SU-DHL-6 (cell line): Measurements from ENCODE around the gene COL1A2.

Experiments
- H2AFZ ChIP-seq: fragments of 200-600 bp; sonication (generic); 2 replicates; pipeline ENCODE4 v1.6.1; 2014; ENCODE audit warnings: low read depth, mild to moderate bottlenecking, moderate library complexity, mixed read lengths, antibody characterized with exemption, low read length; ENCODE audit not compliant: severe bottlenecking
- H3F3A ChIP-seq: fragments of 200-600 bp; shearing (Covaris generic); 2 replicates; pipeline ENCODE4 v1.6.0; 2016; ENCODE audit warnings: antibody characterized with exemption, mild to moderate bottlenecking; ENCODE audit not compliant: insufficient read depth
- H3K27ac ChIP-seq: fragments of 200-600 bp; sonication (generic); 2 replicates; pipeline ENCODE4 v1.5.1; 2016; ENCODE audit warnings: low read depth, mild to moderate bottlenecking, low read length, moderate library complexity, mixed read lengths
- H3K27me3 ChIP-seq: fragments of 200-600 bp; sonication (generic), shearing (Covaris generic); 2 replicates; pipeline ENCODE4 v1.6.0; 2014; ENCODE audit warnings: mild to moderate bottlenecking, low read length
- H3K36me3 ChIP-seq: fragments of 200-600 bp; sonication (generic); 2 replicates; pipeline ENCODE4 v1.6.1; 2014; ENCODE audit warnings: mild to moderate bottlenecking, low read length, mixed read lengths
- H3K4me2 ChIP-seq: fragments of 300-600, 200-600 bp; shearing (Covaris generic), sonication (generic); 2 replicates; pipeline ENCODE4 v1.6.0; 2014; ENCODE audit warnings: low read length, low read depth, mild to moderate bottlenecking; ENCODE audit not compliant: poor library complexity, severe bottlenecking
- H3K4me3 ChIP-seq: fragments of 200-600 bp; sonication (generic); 2 replicates; pipeline ENCODE4 v1.5.1; 2014; ENCODE audit warnings: antibody characterized with exemption, low read length, mild to moderate bottlenecking, mixed read lengths; ENCODE audit not compliant: insufficient read depth, poor library complexity, severe bottlenecking
- H3K79me2 ChIP-seq: fragments of 200-600 bp; sonication (generic); 2 replicates; pipeline ENCODE4 v1.6.1; 2014; ENCODE audit warnings: mild to moderate bottlenecking, low read length, moderate library complexity; ENCODE audit not compliant: insufficient read depth
- H3K9ac ChIP-seq: fragments of 200-600 bp; sonication (generic); 2 replicates; pipeline ENCODE4 v1.7.0; 2014; ENCODE audit warnings: mild to moderate bottlenecking, low read length
- H3K9me2 ChIP-seq: fragments of 200-600 bp; sonication (generic); replicated peaks from 2 replicates; pipeline ENCODE4 v1.6.1; 2014; ENCODE audit warnings: low read length; ENCODE audit not compliant: insufficient read depth
- H3K9me3 ChIP-seq: fragments of 200-600 bp; sonication (generic); 2 replicates; pipeline ENCODE4 v1.6.1; 2014; ENCODE audit warnings: low read length, mixed read lengths; ENCODE audit not compliant: insufficient read depth
- H4K20me1 ChIP-seq: fragments of 200-600 bp; sonication (generic); 2 replicates; pipeline ENCODE4 v1.6.1; 2014; ENCODE audit warnings: low read depth, mild to moderate bottlenecking, antibody characterized with exemption, low read length, moderate library complexity, mixed read lengths
- EZH2phosphoT487 ChIP-seq: fragments of 200-600 bp; sonication (generic), shearing (Covaris generic); conservative IDR thresholded peaks from 2 replicates; pipeline ENCODE4 v1.6.1; 2018; ENCODE audit warnings: mild to moderate bottlenecking, antibody characterized with exemption, low read length, moderate library complexity, mixed read lengths
- TF ChIP-seq, protein P1 (sequence below): fragments of 200-600 bp; sonication (generic); IDR thresholded peaks from one replicate; pipeline ENCODE4 v1.5.1; 2017; ENCODE audit warnings: antibody characterized with exemption, mild to moderate bottlenecking, low read length, moderate library complexity; ENCODE audit not compliant: insufficient read depth, poor library complexity, severe bottlenecking

COL1A2 gene

DNA sequence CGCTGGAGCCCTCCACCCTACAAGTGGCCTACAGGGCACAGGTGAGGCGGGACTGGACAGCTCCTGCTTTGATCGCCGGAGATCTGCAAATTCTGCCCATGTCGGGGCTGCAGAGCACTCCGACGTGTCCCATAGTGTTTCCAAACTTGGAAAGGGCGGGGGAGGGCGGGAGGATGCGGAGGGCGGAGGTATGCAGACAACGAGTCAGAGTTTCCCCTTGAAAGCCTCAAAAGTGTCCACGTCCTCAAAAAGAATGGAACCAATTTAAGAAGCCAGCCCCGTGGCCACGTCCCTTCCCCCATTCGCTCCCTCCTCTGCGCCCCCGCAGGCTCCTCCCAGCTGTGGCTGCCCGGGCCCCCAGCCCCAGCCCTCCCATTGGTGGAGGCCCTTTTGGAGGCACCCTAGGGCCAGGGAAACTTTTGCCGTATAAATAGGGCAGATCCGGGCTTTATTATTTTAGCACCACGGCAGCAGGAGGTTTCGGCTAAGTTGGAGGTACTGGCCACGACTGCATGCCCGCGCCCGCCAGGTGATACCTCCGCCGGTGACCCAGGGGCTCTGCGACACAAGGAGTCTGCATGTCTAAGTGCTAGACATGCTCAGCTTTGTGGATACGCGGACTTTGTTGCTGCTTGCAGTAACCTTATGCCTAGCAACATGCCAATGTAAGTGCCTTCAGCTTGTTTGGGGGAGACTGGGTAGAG, at the start of gene COL1A2:
COL1A2 (plus strand) TSS at position 459 of the 704 bp plus-strand sequence; CDS start at position 596, 137 bp downstream.
- H3K9me3 ChIP-seq = no peaks in the 10 kb centered on the region
- no peak within 1 kb of the TSS for H3K4me3 ChIP-seq

DNA sequence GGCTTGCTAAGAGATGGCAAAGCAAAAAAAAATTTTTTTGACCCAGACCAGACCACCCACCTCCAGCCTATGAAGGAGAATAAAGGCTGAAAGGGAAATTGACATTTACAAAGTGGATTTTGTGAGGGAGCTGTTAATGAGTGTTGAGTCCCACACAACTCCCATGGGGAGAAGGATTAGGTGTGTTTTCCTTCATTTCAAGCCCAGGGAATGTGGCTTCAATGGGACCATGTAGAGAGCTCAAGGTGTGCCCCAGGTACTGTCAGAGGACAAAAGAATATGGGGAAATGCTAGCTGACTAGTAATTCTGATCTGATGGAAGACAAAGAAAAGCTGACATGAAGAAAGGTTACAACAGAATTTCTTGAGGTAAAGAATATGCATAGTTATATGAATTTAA, 48.8 kb upstream of the COL1A2 start:
- Histone ChIP-seq H3K4me3 (no peak overlapping the region), H3K9me2 (no peaks in the 10 kb centered on the region), H3K79me2 (no peaks in the 10 kb centered on the region), H3K4me2 (no peak overlapping the region), H2AFZ (no peak overlapping the region), H3K27me3 (no peaks in the 10 kb centered on the region), H3K9ac (no peak overlapping the region), H3K9me3 (no peaks in the 10 kb centered on the region), H4K20me1 (no peaks in the 10 kb centered on the region), H3K36me3 (no peaks in the 10 kb centered on the region), H3K27ac (no peak overlapping the region), H3F3A (no peaks in the 10 kb centered on the region)
- no peak for TF ChIP-seq EZH2phosphoT487
- TF ChIP-seq, protein P1, sequence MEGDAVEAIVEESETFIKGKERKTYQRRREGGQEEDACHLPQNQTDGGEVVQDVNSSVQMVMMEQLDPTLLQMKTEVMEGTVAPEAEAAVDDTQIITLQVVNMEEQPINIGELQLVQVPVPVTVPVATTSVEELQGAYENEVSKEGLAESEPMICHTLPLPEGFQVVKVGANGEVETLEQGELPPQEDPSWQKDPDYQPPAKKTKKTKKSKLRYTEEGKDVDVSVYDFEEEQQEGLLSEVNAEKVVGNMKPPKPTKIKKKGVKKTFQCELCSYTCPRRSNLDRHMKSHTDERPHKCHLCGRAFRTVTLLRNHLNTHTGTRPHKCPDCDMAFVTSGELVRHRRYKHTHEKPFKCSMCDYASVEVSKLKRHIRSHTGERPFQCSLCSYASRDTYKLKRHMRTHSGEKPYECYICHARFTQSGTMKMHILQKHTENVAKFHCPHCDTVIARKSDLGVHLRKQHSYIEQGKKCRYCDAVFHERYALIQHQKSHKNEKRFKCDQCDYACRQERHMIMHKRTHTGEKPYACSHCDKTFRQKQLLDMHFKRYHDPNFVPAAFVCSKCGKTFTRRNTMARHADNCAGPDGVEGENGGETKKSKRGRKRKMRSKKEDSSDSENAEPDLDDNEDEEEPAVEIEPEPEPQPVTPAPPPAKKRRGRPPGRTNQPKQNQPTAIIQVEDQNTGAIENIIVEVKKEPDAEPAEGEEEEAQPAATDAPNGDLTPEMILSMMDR = no peak

More for the DNA sequence above, at the start of gene COL1A2:
- Histone ChIP-seq H3K4me2 (no peak within 1 kb of the TSS), H3K9ac (no peak within 1 kb of the TSS), H3K79me2 (no peaks in the 10 kb centered on the region), H3K27ac (no peak within 1 kb of the TSS), H2AFZ (no peak within 1 kb of the TSS), H3F3A (no peaks in the 10 kb centered on the region), H3K27me3 (no peaks in the 10 kb centered on the region), H4K20me1 (no peaks in the 10 kb centered on the region; the same call in 1 of the 2 replicates), H3K36me3 (no peaks in the 10 kb centered on the region), H3K9me2 (no peaks in the 10 kb centered on the region)
- TF ChIP-seq EZH2phosphoT487 = no peak
- TF ChIP-seq, protein P1 = no peak

- no peak overlapping the region for H3K4me3 ChIP-seq
- H3K27ac ChIP-seq = no peak overlapping the region
- no peaks in the 10 kb centered on the region for H3K9me2 ChIP-seq
- H3F3A ChIP-seq = no peaks in the 10 kb centered on the region
- no peaks in the 10 kb centered on the region for H4K20me1 ChIP-seq
- no peak overlapping the region for H2AFZ ChIP-seq
- H3K9ac ChIP-seq = no peak overlapping the region
- H3K36me3 ChIP-seq = no peaks in the 10 kb centered on the region
- no peak overlapping the region for H3K4me2 ChIP-seq
- TF ChIP-seq, protein P1 = no peak
- TF ChIP-seq EZH2phosphoT487 = no peak
- H3K27me3 ChIP-seq = no peaks in the 10 kb centered on the region
- no peaks in the 10 kb centered on the region for H3K9me3 ChIP-seq
- H3K79me2 ChIP-seq = no peaks in the 10 kb centered on the region
Measured at GRCh38 chr7:94348142-94348541, 46.6 kb upstream of the COL1A2 start.
